GM21576 (cell line): Measurements from ENCODE around the gene NAGLU.
"Not testable (repeated sequence)": the region's sequence is repeated elsewhere in the genome, so short reads cannot be mapped to it uniquely, and the experiment has no call there.

Experiments used
- ATAC-seq: cut with Tn5 transposase; IDR thresholded peaks from one replicate; pipeline ENCODE4 v1.9.1; 2021; ENCODE audit warnings: mild to moderate bottlenecking, moderate library complexity; ENCODE audit not compliant: unreplicated experiment

The NAGLU gene

DNA sequence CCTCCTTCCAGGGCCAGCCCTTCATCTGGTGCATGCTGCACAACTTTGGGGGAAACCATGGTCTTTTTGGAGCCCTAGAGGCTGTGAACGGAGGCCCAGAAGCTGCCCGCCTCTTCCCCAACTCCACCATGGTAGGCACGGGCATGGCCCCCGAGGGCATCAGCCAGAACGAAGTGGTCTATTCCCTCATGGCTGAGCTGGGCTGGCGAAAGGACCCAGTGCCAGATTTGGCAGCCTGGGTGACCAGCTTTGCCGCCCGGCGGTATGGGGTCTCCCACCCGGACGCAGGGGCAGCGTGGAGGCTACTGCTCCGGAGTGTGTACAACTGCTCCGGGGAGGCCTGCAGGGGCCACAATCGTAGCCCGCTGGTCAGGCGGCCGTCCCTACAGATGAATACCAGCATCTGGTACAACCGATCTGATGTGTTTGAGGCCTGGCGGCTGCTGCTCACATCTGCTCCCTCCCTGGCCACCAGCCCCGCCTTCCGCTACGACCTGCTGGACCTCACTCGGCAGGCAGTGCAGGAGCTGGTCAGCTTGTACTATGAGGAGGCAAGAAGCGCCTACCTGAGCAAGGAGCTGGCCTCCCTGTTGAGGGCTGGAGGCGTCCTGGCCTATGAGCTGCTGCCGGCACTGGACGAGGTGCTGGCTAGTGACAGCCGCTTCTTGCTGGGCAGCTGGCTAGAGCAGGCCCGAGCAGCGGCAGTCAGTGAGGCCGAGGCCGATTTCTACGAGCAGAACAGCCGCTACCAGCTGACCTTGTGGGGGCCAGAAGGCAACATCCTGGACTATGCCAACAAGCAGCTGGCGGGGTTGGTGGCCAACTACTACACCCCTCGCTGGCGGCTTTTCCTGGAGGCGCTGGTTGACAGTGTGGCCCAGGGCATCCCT is 7.4 kb downstream of the NAGLU start:
- ATAC-seq: no peak

DNA sequence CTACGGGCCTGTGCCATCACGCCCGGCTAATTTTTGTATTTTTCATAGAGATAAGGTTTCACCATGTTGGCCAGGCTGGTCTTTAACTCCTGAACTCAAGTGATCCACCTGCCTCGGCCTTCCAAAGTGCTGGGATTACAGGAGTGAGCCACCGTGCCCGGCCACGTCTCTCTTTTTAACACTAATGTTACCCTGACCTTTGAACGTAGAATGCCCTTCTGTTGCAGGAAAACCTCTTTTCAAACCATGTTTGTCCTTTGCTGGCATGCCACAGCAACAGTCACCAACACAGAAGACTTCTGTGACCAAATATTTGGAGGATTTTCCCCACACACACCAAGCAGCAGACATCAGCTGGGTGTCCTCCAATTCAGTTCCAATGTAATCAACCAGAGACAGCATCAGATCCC is 8.8 kb downstream of the NAGLU start:
- ATAC-seq: no peak

DNA sequence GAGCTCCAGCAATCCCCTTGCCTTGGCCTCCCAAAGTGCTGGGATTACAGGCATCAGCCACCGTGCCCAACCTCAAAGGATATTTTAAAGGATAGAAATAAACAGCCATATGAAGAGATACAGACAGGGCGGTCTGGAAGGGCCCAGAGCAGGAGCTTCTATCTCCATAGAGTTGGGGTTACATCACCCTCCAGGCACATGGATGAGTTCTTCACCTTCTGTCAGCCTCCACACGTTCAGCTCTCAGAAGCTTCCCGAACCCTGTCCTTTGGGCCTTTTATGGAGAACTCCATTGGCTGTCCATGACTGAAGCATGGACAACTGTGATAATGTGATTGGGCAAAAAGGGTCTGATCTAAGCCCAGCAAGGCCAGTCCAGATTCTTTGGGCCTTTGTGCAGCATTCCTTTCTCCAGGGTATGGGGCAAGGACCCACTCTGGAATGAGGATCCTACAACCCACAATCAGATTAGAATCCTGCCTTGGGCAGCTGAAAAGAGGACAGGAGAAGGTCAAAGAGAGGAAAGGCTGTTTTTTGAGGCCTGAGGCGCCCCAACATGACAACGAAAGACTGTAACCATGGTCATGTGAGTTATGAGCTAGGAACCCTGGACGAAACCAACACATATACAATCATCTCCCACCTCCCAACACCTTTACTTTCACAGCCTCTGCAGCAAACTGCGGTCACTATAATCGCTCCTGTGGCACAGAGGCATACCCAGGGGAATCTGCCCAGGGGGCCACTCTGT is 9.9 kb downstream of the NAGLU start:
- ATAC-seq: not testable (repeated sequence)

GRCh38 chr17:42547001-42547461 is 11.0 kb downstream of the NAGLU start:
- ATAC-seq: no peak

GRCh38 chr17:42547698-42548069 is 11.6 kb downstream of the NAGLU start:
- ATAC-seq: no peak

DNA sequence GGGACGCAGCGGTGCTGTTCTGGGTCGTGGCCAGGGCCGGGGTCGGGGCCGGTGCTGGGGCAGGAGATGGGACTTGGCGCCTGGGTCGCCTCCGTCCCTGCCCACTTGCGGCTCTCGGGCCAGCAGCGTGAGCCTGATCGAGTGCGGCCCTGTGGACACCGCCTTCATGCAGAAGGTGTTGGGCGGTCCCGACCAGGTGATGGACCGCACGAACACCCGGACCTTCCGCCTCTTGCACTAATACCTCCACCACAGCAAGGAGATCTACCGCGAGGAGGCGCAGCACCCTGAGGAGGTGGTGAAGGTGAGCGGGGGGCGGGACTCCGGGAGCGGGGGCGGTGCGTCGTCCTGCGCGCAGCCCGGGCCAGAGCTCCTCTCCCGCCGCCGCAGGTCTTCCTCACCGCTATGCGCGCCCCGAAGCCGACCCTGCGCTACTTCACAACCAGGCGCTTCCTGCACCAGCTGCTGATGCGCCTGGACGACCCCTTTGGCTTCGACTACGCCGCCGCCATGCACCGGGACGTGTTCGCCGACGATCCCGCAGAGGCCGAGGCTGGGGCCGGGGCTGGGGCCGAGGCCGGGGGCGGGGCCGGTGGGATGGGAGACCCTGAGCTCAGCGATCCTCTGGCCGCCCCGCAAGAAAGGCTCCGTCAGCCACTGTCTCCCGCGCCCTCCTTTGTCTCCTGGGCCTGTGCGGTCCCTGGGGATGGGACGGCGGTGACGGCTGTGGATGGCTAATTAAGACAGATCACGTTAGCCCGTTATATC is 12.2 kb downstream of the NAGLU start:
- ATAC-seq: no peak

DNA sequence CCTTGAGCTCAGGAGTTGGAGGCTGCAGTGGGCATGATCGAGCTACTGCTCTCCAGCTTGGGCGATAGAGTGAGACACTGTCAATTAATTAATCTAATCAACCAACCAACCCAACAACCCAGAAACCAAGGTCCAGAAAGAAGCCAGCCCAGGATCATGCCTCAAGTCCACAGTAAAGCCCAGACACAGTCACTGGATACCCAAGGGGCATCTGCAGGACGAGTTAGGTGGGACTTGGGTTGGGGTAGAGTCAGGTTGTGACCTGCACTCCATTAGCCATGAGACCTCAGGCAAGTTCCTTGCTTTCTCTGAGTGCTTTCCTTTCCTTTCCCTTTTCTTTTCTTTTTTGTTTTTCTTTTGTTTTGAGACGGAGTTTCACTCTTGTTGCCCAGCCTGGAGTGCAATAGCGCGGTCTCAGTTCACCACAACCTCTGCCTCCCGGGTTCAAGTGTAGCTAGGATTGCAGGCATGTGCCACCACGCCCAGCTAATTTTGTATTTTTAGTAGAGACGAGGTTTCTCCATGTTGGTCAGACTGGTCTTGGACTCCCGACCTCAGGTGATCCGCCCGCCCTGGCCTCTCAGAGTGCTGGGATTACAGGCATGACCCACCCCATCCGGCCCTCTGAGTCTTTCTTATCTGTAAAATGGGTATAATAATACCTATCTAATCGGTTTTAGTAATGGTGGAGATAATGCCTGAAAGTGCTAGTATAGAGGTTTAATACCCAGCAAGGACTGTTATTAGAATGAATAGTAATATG is 13.1 kb downstream of the NAGLU start:
- no peak for ATAC-seq

GRCh38 chr17:42552736-42553135 is 16.7 kb downstream of the NAGLU start, which contains the start of gene HSD17B1:
HSD17B1 (plus strand) TSS chr17:42552923; CDS start chr17:42552934, 11 bp downstream.
- ATAC-seq: not testable (repeated sequence)

GRCh38 chr17:42553161-42553818 is 17.2 kb downstream of the NAGLU start:
- ATAC-seq: no peak

DNA sequence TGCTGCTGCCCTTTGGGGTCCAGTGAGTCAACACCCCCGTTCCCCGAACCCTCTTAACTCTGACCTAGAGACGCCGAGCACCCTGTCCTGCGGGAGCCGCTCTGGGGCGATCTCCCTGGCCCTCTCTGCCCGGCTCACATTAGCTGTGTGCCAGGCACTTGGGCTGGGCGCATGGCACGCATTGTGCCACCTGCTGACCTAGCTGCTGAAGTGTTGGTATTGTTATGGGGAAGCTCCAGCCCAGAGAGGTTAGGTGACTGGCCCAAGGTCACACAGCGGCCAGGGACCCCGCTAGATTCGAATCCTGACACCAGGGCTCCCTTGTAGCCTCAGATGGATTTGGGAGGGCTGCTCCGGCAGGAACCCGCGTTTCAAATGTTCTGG is 17.8 kb downstream of the NAGLU start:
- ATAC-seq: no peak

GRCh38 chr17:42554250-42555121 is 18.4 kb downstream of the NAGLU start:
- peak; percentile 66 for ATAC-seq

GRCh38 chr17:42555122-42555622 is 19.1 kb downstream of the NAGLU start:
- no peak for ATAC-seq

GRCh38 chr17:42555961-42556617 is 20.0 kb downstream of the NAGLU start:
- ATAC-seq: not testable (repeated sequence)

DNA sequence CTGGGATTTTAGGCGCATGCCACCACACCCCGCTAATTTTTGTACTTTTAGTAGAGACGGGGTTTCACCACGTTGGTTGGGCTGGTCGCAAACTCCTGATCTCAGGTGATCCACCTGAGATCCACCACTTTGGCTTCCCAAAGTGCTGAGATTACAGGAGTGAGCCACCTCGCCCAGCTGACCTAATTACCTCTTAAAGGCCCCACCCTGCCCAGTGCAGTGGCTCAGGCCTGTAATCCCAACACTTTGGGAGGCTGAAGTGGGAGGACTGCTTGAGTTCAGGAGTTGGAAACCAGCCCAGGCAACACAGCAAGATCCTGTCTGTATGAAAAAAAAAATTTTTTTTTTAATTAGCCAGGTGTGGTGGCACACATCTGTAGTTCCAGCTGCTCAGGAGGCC is 23.0 kb downstream of the NAGLU start:
- no peak for ATAC-seq

DNA sequence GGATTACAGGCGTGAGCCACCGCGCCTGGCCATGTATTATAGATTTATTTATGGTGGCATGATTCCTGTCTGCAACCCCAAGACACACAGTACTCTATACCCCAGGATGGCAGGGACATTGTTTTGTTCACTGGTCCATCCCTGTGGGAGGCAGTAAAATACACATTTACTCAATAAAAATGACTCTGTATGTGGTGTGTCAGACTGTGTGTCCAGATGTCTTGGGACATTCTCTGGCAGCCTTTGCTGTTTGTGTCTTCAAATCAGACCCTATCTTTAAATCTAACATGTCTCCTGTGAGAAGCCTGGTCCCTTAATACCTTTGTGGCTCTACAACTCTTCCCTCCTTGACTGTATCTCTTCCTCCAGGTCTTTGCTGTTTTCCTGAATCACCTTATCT is 24.2 kb downstream of the NAGLU start:
- ATAC-seq: no peak

DNA sequence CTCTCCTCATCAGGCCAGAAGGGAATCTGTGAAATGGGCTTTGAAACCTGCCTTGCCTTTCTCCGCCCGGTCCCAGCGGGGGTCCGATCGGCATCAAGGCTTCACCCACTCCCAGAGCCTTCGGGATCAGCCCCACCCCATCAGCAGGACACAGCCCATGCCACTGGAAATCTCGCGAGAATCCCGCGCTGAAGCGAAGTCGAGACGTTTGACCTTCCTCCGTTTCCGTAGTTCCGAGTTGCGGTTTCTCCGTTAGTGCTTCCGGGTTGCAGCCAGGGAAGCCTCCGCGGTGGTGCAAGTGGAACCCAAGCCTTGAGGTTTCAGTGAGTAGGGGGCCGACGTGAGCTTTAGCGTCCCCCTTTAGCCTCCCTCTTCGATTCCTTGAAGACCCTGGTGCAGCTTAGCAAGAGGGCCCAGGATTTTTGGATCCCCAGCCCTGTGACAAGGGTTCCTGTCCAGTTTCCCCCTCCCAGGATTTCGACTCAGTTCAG is 25.9 kb downstream of the NAGLU start, which contains the start of gene COASY:
TSS of gene COASY (plus strand) at position 252 of the 491 bp plus-strand sequence. CDS start 475 bp downstream, outside the sequence.
- ATAC-seq: peak; percentile 55

GRCh38 chr17:42562388-42563142 is 26.5 kb downstream of the NAGLU start:
- peak; percentile 1 for ATAC-seq
